GM08714 (cell line): ENCODE data around the gene FLT3.
A peak's percentile ranks its signal among the peaks of the same experiment; 100 is the strongest.

Experiments used
- H3K4me3 ChIP-seq: fragments of 200-500 bp; sonication (Bioruptor generic); 2 replicates; pipeline ENCODE4 v1.5.1; 2014; ENCODE audit warnings: mild to moderate bottlenecking, low read length, inconsistent platforms
- ZNF274 ChIP-seq: IDR thresholded peaks from 2 replicates; pipeline ENCODE4 v1.6.1; 2012; ENCODE audit warnings: mild to moderate bottlenecking, low read depth, low read length

The FLT3 gene

GRCh38 chr13:28067491-28067890 is 32.9 kb downstream of the FLT3 start:
- no peak for TF ChIP-seq ZNF274
- H3K4me3 ChIP-seq = no peak overlapping the region

GRCh38 chr13:28058866-28059613 is 41.3 kb downstream of the FLT3 start:
- H3K4me3 ChIP-seq = no peak overlapping the region
- no peak for TF ChIP-seq ZNF274

GRCh38 chr13:28056970-28057712 is 43.2 kb downstream of the FLT3 start:
- TF ChIP-seq ZNF274 = no peak
- no peak overlapping the region for H3K4me3 ChIP-seq

- TF ChIP-seq ZNF274 = no peak
- no peak overlapping the region for H3K4me3 ChIP-seq
Measured at GRCh38 chr13:28056426-28056825, 44.0 kb downstream of the FLT3 start.

GRCh38 chr13:28055357-28055756 is 45.0 kb downstream of the FLT3 start:
- H3K4me3 ChIP-seq = no peak overlapping the region
- TF ChIP-seq ZNF274 = no peak

- H3K4me3 ChIP-seq = no peak overlapping the region
- TF ChIP-seq ZNF274 = no peak
Measured at GRCh38 chr13:28052945-28053344, 47.4 kb downstream of the FLT3 start.

GRCh38 chr13:28049880-28050875 is 50.2 kb downstream of the FLT3 start:
- H3K4me3 ChIP-seq = no peak overlapping the region
- TF ChIP-seq ZNF274 = no peak

- H3K4me3 ChIP-seq = no peak overlapping the region
- no peak for TF ChIP-seq ZNF274
Measured at GRCh38 chr13:28049215-28049614, 51.2 kb downstream of the FLT3 start.

- H3K4me3 ChIP-seq = no peak overlapping the region
Measured at GRCh38 chr13:28048768-28049167, 51.6 kb downstream of the FLT3 start.

GRCh38 chr13:28047757-28048388 is 52.5 kb downstream of the FLT3 start:
- TF ChIP-seq ZNF274 = no peak

More at GRCh38 chr13:28048768-28049167, 51.6 kb downstream of the FLT3 start:
- TF ChIP-seq ZNF274 = no peak

GRCh38 chr13:28046981-28047380 is 53.4 kb downstream of the FLT3 start:
- no peak overlapping the region; the same call in 1 of the 2 replicates for H3K4me3 ChIP-seq
- TF ChIP-seq ZNF274 = no peak

More at GRCh38 chr13:28047757-28048388, 52.5 kb downstream of the FLT3 start:
- peak overlapping the region; percentile 31; the same call in 1 of the 2 replicates for H3K4me3 ChIP-seq

- H3K4me3 ChIP-seq = no peak overlapping the region
- TF ChIP-seq ZNF274 = no peak
Measured at GRCh38 chr13:28045861-28046260, 54.5 kb downstream of the FLT3 start.

- no peak for TF ChIP-seq ZNF274
- H3K4me3 ChIP-seq = no peak overlapping the region
Measured at GRCh38 chr13:28044608-28045007, 55.8 kb downstream of the FLT3 start.
